Esophagus muscularis mucosa (tissue), 4 donors: ENCODE data around the gene KIZ. TPM values are rescaled to one million over a fixed set of nuclear protein-coding genes. Genes with fewer than 3 reads are reported as not detected.

Source experiments
- DNase-seq: peaks from one replicate; pipeline ENCODE4 v3.0.0-alpha.2; 2017; ENCODE audit errors: extremely low spot score
- H3K27ac ChIP-seq, 4 donors: fragments of 200-600 bp; sonication (generic); replicated peaks in 1 of 4; 1 replicate in 3 of 4; 2 replicates in 1 of 4; pipeline ENCODE4 v1.5.1; 2016 to 2019; ENCODE audit warnings: mild to moderate bottlenecking in 1 of 4
- H3K27me3 ChIP-seq, 4 donors: fragments of 200-600 bp; sonication (generic); one replicate each; pipeline versions ENCODE4 v1.5.1 to v1.6.0; 2016 to 2019
- H3K36me3 ChIP-seq, 4 donors: fragments of 200-600 bp; sonication (generic); one replicate each; pipeline ENCODE4 v1.5.1; 2016 to 2019
- H3K4me1 ChIP-seq, 4 donors: fragments of 200-600 bp; sonication (generic); one replicate each; pipeline ENCODE4 v1.5.1; 2016 to 2019
- H3K4me3 ChIP-seq, 4 donors: fragments of 200-600 bp; sonication (generic); 1 replicate in 2 of 4; 2 replicates in 2 of 4; pipeline ENCODE4 v1.5.1; 2016 to 2019; ENCODE audit warnings: mild to moderate bottlenecking in 4 of 4, moderate library complexity in 1 of 4
- H3K9me3 ChIP-seq, 4 donors: fragments of 200-600 bp; sonication (generic); 1 replicate in 3 of 4; 2 replicates in 1 of 4; pipeline ENCODE4 v1.5.1; 2016 to 2019
- EP300 ChIP-seq: sonication (generic); formaldehyde crosslinking; IDR thresholded peaks from one replicate; pipeline ENCODE4 v1.6.1; 2017; ENCODE audit warnings: antibody characterized with exemption
- POLR2A ChIP-seq: fragments of 450-650 bp; IDR thresholded peaks from one replicate; pipeline ENCODE4 v1.6.1; 2017; ENCODE audit warnings: antibody characterized with exemption, moderate library complexity, mild to moderate bottlenecking, low read depth
- POLR2AphosphoS5 ChIP-seq, 2 donors: sonication (generic); formaldehyde crosslinking; IDR thresholded peaks; one replicate each; pipeline ENCODE4 v1.6.1; 2017; ENCODE audit warnings: antibody characterized with exemption in 2 of 2
- WGBS: methylation state at CpG from one replicate; pipeline ENCODE4 v1.1.5; 2018; 5-methylcytosine and 5-hydroxymethylcytosine counted together
- intact Hi-C: fragments of 100-400 bp; cut with DNase I; formaldehyde crosslinking; loops from one replicate; pipeline ENCODE4 v1.15.1; 2023
- total RNA-seq, 4 donors: library from RNA; depleted of rRNA; stranded (reverse); fragments of >200 nt; gene quantifications; one replicate each; pipeline versions ENCODE4 v1.1.0 to v1.2.1, GENCODE V29; 2016
- TF ChIP-seq, protein P1 (sequence below), 3 experiments: fragments of 200-600 bp in 2 of 3; fragments of 450-650 bp in 1 of 3; sonication (generic) in 2 of 3; IDR thresholded peaks; one replicate each; pipeline ENCODE4 v1.5.1; 2017 to 2019; ENCODE audit warnings: antibody characterized with exemption in 3 of 3, mild to moderate bottlenecking in 2 of 3, moderate library complexity in 1 of 3

KIZ gene
- total RNA-seq, 4 donors from 2014 or later, result 17.2 to 32.0 (median 25.6) TPM

DNA sequence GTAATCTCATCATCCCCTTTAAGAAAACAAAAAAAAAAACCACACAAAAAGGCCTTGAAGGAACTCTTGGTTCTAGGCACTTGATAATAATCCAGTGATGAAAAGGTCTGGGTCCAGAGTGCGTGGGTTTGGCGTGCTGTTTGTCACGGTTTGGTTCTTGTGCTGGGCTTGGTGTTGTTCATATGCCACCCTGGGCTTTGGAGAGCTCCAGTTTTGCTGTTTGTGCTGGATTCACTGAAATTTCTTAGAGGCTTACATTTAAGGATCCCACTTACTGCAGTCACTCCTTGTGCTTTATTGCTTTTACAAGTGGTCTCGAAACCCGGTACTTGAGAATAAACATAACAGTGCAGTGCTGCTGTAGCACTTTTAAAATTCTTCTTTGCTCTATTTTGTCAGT, 108.4 kb downstream of the KIZ start:
- 93% methylated on average over 5 of the region's 5 CpGs for WGBS
- no peak for DNase-seq
- Histone ChIP-seq H3K27ac (no peak overlapping the region), H3K4me1 (peaks cover 0 to 11% (median 6%) of the 10 kb centered on the region in 4 donors), H3K9me3 (no peaks in the 10 kb centered on the region), H3K27me3 (no peaks in the 10 kb centered on the region), H3K36me3 (peaks cover 14 to 49% (median 40%) of the 10 kb centered on the region in 4 donors), H3K4me3 (no peak overlapping the region)
- TF ChIP-seq, protein P1, sequence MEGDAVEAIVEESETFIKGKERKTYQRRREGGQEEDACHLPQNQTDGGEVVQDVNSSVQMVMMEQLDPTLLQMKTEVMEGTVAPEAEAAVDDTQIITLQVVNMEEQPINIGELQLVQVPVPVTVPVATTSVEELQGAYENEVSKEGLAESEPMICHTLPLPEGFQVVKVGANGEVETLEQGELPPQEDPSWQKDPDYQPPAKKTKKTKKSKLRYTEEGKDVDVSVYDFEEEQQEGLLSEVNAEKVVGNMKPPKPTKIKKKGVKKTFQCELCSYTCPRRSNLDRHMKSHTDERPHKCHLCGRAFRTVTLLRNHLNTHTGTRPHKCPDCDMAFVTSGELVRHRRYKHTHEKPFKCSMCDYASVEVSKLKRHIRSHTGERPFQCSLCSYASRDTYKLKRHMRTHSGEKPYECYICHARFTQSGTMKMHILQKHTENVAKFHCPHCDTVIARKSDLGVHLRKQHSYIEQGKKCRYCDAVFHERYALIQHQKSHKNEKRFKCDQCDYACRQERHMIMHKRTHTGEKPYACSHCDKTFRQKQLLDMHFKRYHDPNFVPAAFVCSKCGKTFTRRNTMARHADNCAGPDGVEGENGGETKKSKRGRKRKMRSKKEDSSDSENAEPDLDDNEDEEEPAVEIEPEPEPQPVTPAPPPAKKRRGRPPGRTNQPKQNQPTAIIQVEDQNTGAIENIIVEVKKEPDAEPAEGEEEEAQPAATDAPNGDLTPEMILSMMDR (IDR thresholded peaks at IDR 0.05), result no peak
- TF ChIP-seq EP300 (no peak), POLR2AphosphoS5 (IDR thresholded peaks at IDR 0.05) (no peak), POLR2A (no peak)
- intact Hi-C loops, result no loop called here

DNA sequence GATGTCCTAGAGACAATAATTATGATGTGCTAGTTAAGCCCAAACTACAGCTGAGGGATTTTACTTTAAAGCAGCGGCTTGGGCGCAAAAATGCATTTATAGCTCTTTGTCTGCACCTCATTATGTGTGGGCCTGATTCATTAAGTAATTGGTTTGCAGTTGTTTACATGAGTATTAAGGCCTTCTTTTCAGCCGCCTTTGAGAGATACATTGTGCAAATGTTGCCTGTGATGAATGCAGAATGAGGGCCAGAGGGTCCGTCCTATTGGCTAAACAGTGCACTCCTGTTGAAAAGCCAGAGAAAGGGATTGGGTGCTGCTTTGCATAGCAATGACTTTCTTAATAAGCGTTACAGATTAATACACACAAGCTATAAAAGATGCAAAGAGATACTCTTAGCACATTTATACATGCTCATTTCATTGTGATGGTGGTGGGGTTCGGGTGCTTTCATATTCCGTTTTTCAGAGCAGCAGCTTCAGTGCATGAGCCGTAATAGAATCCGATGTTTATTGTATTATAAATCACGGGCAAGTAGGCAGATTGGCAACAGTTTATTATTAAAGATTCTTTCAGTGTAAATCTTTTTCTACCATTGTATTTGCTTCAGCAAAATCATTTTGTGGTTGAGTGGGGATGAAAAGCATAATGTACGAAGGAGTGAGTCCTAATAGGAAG, 109.1 kb downstream of the KIZ start:
- Histone ChIP-seq H3K27ac (no peak overlapping the region), H3K4me3 (no peak overlapping the region), H3K27me3 (no peaks in the 10 kb centered on the region), H3K9me3 (no peaks in the 10 kb centered on the region), H3K4me1 (peaks cover 0 to 11% (median 6%) of the 10 kb centered on the region in 4 donors), H3K36me3 (peaks cover 14 to 42% (median 35%) of the 10 kb centered on the region in 4 donors)
- TF ChIP-seq, protein P1 (IDR thresholded peaks at IDR 0.05), result no peak
- TF ChIP-seq POLR2AphosphoS5 (IDR thresholded peaks at IDR 0.05) (no peak), EP300 (no peak), POLR2A (no peak)
- intact Hi-C loops, result loop anchor here (5.0 kb wide), 1 partner anchor 337 kb away; no protein-coding TSS in a partner anchor
- 87% methylated on average over 11 of the region's 11 CpGs for WGBS
- no peak for DNase-seq

DNA sequence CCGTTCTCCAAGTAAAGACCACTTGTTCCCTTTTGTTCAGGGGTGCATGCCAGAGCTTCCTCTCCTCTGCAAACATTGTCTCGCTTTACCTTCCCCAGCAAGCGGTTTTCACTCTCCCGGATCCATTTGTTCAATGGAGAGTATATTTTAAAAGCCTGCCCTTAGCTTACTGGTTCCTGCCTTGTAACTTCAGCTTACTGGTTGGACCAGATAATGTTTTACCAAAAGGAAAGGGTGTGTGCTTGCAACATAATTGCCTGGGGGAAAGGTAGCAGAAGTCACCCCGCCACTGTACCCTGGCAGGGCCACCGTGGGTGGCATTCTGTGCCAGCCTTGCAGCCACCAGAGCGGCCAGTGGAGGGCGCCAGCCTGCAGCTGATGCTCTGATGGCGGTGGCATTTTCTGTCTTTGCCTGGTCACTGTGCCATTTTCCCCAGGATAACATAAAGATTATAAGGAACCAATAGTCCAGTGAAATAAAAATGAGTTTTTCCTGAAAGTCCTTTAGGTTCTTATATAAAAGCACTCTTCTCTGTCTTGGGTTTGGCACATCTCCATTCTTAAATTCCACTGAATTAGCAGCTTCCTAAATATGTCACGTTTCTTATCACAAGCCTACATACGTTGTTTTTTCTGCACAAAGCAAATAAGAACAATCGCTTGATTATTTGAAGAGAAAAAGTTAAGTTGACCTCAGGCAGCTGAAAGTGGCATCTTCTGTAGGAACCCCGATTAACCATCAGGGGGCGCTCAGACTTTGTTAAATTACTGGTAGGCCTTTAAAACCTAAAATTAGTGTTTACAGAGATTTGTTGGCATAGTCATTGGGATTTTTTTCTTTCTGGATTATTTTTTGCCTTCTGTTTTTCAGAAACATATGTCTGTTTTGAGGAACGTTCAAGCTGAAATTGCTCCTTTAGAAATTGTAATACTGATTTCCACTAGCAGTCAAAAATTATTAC, 109.9 kb downstream of the KIZ start:
- H3K36me3 ChIP-seq, result peaks cover 14 to 34% (median 29%) of the 10 kb centered on the region in 4 donors
- intact Hi-C loops, result loop anchor here (2.0 to 5.0 kb wide), 2 partner anchors 269 to 337 kb away; no protein-coding TSS in a partner anchor
- peaks cover 0 to 11% (median 6%) of the 10 kb centered on the region in 4 donors for H3K4me1 ChIP-seq
- no peaks in the 10 kb centered on the region for H3K9me3 ChIP-seq
- WGBS, result 27% methylated on average over 15 of the region's 15 CpGs
- H3K27me3 ChIP-seq, result no peaks in the 10 kb centered on the region
- TF ChIP-seq, protein P1 (IDR thresholded peaks at IDR 0.05), result peak; percentile 58 to 69 (median 68)
- no peak for TF ChIP-seq EP300
- DNase-seq, result no peak
- H3K27ac ChIP-seq, result no peak overlapping the region
- no peak overlapping the region for H3K4me3 ChIP-seq

DNA sequence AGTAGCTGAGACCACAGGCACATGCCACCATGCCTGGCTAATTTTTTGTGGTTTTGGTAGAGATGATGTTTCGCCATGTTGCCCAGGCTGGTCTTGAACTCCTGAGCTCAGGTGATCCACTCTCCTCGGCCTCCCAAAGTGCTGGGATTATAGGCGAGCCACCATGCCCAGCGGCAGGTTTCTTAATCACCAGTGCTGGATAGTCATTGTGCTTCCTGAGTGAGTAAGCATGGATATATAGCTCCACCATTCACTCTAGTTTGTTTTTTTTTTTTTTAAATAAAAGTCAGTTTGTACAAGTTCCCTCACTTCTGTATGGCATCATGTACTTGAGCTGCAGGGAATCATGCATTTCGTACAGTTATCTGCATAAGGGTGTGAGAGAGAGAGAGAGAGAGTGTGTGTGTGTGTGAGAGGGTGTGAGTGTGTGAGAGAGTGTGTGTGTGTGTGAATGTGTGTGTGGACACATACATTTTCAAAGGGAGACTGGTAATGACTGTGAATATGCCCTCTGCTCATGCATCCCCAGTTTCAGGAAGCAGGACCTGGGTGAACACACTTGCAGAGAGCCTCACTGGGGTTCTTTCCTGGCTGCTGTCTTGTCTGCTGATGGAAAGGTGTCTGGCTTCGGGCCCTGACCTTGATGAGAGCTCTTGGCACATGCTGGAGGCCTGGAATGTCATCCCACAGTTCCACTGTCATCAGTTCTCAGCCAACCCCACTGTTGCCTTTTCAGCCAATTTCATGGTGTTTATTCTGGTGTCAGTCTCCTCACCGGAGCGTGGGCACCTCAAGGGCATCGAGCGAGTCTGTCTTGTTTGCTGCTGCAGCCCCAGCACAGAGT, 112.3 kb downstream of the KIZ start:
- no peaks in the 10 kb centered on the region for H3K9me3 ChIP-seq
- intact Hi-C loops, result loop anchor here (2.0 to 5.0 kb wide), 2 partner anchors 267 to 334 kb away; no protein-coding TSS in a partner anchor

More for the DNA sequence above, 112.3 kb downstream of the KIZ start:
- no peak overlapping the region for H3K27ac ChIP-seq
- H3K27me3 ChIP-seq, result no peaks in the 10 kb centered on the region
- no peak for DNase-seq
- no peak for TF ChIP-seq EP300
- H3K4me1 ChIP-seq, result peaks cover 0 to 11% (median 6%) of the 10 kb centered on the region in 4 donors
- peaks cover 7 to 18% (median 16%) of the 10 kb centered on the region in 4 donors for H3K36me3 ChIP-seq
- 83% methylated on average over 10 of the region's 10 CpGs for WGBS
- H3K4me3 ChIP-seq, result no peak overlapping the region
